Activated T-helper 1 cell treated with Interleukin-2 at 50 U/mL for 16 hours (primary cell): ENCODE measurements around the gene TMSB4X.
"Not testable (repeated sequence)": the region's sequence is repeated elsewhere in the genome, so short reads cannot be mapped to it uniquely, and the experiment has no call there.

ENCODE experiments used
- DNase-seq: peaks from one replicate; pipeline ENCODE4 v3.0.0-alpha.2; 2020; ENCODE audit warnings: low read depth

TMSB4X gene

GRCh38 chrX:12976819-12977732 lies 2.2 kb downstream of the TMSB4X start:
- DNase-seq = not testable (repeated sequence)

- DNase-seq = no peak
Observed at GRCh38 chrX:12977761-12978204, 2.9 kb downstream of the TMSB4X start.

DNA sequence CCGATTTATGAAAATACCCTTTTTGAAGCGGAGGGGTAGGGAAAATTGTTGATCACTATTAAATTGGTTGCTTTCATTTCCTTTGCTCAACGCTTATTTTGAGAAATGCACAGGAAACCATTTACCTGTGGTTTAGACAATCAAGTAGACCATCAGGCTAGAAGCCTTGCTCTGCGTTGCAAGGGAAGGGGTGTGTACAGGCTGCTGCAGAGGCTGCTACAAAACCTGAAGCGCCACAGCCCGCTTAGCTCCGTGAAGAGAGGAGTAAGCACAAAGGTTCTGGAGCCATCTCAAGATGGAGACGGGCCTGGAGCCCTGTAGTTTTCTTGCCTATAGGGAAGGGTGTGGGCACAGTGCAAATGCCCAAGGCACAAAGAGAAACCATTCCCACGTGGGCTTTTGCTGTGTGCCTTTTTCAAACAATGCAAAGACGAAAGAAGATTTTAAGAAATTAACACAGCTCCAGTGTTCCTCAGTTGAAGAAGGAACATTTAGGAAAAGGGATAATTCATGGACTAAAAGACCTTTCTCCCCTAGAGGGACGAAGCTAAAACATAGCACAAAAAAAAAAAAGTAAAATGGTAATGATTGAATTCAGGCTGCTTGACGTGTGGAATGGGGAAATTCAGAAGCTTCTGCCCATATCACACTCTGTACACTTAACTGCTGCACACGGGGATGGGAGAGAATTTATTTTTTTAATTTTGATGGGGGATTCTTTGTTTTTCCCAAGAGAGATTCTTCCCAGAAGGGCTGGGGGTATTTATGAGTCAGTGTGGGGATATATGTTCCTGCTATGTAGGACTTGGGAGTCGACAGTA lies 3.5 kb downstream of the TMSB4X start:
- peak; percentile 64 for DNase-seq

DNA sequence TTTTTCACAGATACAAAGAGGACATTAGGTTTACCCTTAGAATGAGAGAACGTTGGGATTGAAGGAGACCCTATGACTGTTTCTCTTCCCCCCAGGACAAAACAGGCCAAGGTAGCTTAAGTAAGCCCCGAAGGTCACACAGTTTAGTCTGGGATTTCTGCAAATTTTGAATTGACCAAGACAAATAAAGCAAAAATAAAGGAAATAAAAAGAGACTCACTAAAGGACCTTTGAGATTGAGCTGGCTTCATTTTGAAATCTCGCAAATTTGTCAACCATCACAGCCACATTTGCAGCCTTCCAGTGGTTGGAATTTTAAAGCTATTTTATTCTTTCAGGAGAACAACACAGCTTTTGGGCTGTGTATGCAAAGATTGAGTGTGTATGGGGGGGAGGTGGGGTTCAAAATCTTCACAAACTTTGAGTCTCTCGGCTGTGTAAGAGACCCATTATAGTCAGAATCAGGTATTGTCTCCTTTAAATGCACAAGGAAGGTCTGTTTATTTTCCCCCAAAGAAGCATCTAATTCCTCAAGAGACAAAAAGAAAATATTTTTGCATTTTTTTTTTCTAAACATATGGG lies 4.2 kb downstream of the TMSB4X start:
- no peak for DNase-seq

- DNase-seq = no peak
Observed at GRCh38 chrX:12979616-12980015, 4.7 kb downstream of the TMSB4X start.

DNA sequence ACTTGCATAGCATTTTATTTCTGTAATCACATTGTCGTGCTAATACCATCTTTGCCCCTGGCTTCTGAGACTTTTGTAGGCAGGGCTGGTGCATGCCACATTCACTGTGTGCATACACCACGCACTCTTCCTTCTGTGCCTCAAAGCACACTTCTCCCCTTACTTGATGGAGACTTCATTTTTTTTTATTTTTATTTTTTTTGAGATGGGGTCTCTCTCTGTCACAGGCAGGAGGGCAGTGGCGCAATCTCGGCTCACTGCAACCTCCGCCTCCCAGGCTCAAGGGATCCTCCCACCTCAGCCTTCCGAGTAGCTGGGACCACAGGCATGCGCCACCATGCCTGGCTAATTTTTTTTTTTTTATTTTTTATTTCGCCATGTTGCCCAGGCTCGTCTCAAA lies 5.1 kb downstream of the TMSB4X start:
- DNase-seq = not testable (repeated sequence)

GRCh38 chrX:12981880-12982279 lies 7.0 kb downstream of the TMSB4X start:
- DNase-seq = no peak

DNA sequence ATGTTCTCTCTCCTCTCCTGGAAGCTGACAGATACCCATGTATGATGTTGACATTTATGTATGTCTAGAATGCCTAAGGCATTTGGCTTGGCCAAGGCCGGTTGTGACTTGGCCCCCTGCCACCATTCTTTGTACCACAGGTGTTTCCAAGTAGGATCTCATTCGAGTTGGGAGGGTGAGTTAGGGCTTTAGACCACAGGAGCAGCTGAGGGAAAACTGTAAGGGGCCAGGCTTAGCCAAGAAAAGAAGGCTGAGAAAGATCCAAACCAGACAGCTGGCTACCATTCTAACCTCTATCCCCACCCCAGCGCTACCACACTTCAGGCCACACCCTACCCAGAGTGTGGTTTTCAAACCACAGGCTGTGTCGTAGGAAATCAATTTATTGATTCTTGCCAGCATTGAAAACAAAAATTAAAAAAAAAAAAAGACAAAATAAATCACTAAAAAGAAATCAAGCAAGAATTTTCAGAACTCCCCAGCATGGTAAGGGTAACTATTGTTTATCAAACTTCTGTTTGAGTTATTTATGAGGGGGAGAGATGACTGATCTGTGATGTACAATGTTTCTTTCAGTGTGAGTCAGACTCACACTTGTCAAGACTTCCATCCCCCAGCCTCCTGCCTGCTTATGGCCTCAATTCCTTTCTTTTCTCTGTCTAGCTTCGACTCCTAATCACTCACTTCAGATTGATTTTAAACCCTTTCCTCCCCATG lies 9.9 kb downstream of the TMSB4X start:
- peak; percentile 37 for DNase-seq

GRCh38 chrX:12985331-12985730 lies 10.4 kb downstream of the TMSB4X start:
- no peak for DNase-seq

GRCh38 chrX:12986164-12986779 lies 11.4 kb downstream of the TMSB4X start:
- no peak for DNase-seq

- DNase-seq = no peak
Observed at GRCh38 chrX:12986886-12987285, 12.0 kb downstream of the TMSB4X start.

- DNase-seq = no peak
Observed at GRCh38 chrX:12987340-12987739, 12.4 kb downstream of the TMSB4X start.

GRCh38 chrX:12987900-12988594 lies 13.1 kb downstream of the TMSB4X start:
- DNase-seq = no peak

GRCh38 chrX:12988797-12989196 lies 13.9 kb downstream of the TMSB4X start:
- no peak for DNase-seq

DNA sequence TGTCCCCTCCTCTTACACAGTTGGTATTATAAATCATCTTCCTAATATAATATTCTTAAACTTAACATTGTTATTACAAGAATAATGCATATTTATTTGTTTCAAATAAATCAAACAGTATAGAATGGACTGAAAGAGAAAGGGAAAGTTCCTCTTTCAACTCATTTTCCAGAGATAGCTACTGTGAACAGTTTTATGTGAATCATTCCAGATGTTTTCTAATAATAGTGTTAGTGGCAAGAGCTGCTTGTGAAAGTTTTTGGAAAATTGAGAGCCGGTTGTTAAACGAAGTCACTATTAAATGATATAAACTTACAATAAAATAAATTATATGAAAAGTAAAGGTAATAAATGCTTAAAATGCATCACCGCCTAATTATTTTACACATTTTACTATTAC lies 14.6 kb downstream of the TMSB4X start:
- DNase-seq = no peak

DNA sequence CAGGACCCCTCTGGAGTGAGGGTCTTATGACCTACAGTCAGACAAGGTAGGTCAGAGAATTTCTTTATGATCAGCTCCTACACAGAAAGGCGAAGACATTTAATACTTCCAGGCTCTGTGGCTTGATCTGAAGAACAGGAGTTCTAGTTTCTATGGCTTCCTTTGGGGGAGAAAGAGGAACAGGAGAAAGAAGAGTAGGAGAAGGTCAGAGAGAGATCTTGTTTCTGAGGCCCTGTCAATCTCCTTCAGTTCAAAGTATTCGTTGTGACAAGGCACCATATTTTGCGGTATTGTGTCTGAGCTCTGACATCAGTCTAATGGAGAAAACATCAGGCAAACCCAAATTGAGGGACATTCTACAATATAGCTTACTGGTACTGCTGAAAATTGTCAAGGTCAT lies 16.7 kb downstream of the TMSB4X start:
- DNase-seq = no peak

- no peak for DNase-seq
Observed at GRCh38 chrX:12992544-12993118, 17.7 kb downstream of the TMSB4X start.

DNA sequence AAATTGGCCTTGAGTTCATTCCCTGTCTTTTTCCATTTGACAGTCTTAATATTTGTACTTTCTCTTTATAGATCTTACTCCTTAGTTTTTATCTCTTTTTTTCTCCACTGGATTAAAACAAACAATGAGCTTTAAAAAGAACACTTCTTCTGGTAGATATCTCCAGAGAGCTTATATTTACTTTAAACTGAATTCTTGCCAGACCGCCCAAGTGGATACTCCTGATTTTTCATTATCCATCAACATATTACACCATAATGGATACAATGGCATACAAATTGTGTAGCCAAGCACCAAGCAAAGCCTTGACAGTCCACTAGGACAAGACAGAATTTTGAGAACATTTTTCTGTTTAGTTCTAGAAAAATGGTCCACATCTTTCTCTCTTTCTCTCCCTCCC lies 18.9 kb downstream of the TMSB4X start:
- no peak for DNase-seq

- no peak for DNase-seq
Observed at GRCh38 chrX:12994321-12994720, 19.4 kb downstream of the TMSB4X start.

DNA sequence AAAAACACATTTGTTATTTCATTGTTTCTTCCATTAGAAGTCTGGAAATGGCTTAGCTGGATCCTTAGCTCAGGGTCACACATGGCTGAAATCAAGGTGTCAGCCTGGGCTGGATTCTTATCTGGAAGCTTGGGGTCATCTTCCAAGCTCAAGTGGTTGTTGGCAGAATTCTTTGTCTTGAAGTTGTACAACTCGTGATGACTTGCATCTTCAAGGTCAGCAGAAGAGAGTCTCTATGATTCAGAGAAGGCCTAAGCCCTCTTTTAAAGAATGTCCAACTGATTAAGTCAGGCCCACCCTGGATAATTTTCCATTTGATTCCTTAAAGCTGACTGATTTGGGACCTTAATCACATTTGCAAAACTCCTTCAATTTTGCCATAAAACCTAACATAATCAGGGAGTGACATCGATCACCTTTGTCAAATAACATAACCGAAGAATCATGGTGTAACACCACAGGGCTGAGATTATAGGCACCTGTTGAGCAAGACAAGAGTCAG lies 22.1 kb downstream of the TMSB4X start:
- DNase-seq = no peak
